Neural cell (in vitro differentiated cells): ENCODE data around the gene TYMP.

Experiments used
- EP300 ChIP-seq: fragments of 450-650 bp; conservative IDR thresholded peaks from 2 replicates; pipeline ENCODE4 v1.6.1; 2014; ENCODE audit warnings: antibody characterized with exemption, mild to moderate bottlenecking, moderate library complexity; ENCODE audit not compliant: poor library complexity, severe bottlenecking
- EZH2 ChIP-seq: fragments of 200-600, 300-800 bp; shearing (Covaris generic), sonication (generic); IDR thresholded peaks from 2 replicates; pipeline ENCODE4 v1.6.1; 2014; ENCODE audit warnings: antibody characterized with exemption, low read length, borderline replicate concordance, mild to moderate bottlenecking; ENCODE audit not compliant: insufficient read depth, poor library complexity, severe bottlenecking
- POLR2AphosphoS5 ChIP-seq: IDR thresholded peaks from 2 replicates; pipeline ENCODE4 v1.6.1; 2012
- RAD21 ChIP-seq: fragments of 450-650 bp; conservative IDR thresholded peaks from 2 replicates; pipeline ENCODE4 v1.6.1; 2014; ENCODE audit warnings: antibody characterized with exemption, mild to moderate bottlenecking, moderate library complexity
- REST ChIP-seq: IDR thresholded peaks from 2 replicates; pipeline ENCODE4 v1.6.1; 2012; ENCODE audit warnings: borderline replicate concordance
- SMC3 ChIP-seq: fragments of 450-650 bp; conservative IDR thresholded peaks from 2 replicates; pipeline ENCODE4 v1.6.1; 2014; ENCODE audit warnings: antibody characterized with exemption, mild to moderate bottlenecking, moderate library complexity; ENCODE audit not compliant: poor library complexity
- TF ChIP-seq, protein P1 (sequence below): fragments of 450-650 bp; IDR thresholded peaks from 2 replicates; pipeline ENCODE4 v1.5.1; 2014; ENCODE audit warnings: antibody characterized with exemption, mild to moderate bottlenecking, moderate library complexity; ENCODE audit not compliant: poor library complexity, severe bottlenecking

- TF ChIP-seq EZH2 = no peak
- TF ChIP-seq, protein P1, sequence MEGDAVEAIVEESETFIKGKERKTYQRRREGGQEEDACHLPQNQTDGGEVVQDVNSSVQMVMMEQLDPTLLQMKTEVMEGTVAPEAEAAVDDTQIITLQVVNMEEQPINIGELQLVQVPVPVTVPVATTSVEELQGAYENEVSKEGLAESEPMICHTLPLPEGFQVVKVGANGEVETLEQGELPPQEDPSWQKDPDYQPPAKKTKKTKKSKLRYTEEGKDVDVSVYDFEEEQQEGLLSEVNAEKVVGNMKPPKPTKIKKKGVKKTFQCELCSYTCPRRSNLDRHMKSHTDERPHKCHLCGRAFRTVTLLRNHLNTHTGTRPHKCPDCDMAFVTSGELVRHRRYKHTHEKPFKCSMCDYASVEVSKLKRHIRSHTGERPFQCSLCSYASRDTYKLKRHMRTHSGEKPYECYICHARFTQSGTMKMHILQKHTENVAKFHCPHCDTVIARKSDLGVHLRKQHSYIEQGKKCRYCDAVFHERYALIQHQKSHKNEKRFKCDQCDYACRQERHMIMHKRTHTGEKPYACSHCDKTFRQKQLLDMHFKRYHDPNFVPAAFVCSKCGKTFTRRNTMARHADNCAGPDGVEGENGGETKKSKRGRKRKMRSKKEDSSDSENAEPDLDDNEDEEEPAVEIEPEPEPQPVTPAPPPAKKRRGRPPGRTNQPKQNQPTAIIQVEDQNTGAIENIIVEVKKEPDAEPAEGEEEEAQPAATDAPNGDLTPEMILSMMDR = no peak
- no peak for TF ChIP-seq REST
- TF ChIP-seq POLR2AphosphoS5 = no peak
- TF ChIP-seq EP300 = no peak
- TF ChIP-seq RAD21 = no peak
- TF ChIP-seq SMC3 = no peak
These were observed 23.8 kb downstream of the TYMP start for GRCh38 chr22:50505776-50506610.
